Esophagus squamous epithelium (tissue), 5 donors: Measurements from ENCODE around the gene SYTL2. TPM values are rescaled to one million over a fixed set of nuclear protein-coding genes. Genes with fewer than 3 reads are reported as not detected.

Experiments used
- DNase-seq: peaks from one replicate; lab custom pipeline; 2025; lab: John Stamatoyannopoulos, UW
- H3K27ac ChIP-seq, 4 donors: fragments of 200-600 bp; sonication (generic); one replicate each; pipeline ENCODE4 v1.5.1; 2016 to 2019; ENCODE audit warnings: mild to moderate bottlenecking in 1 of 4
- H3K27me3 ChIP-seq, 4 donors: fragments of 200-600 bp; sonication (generic); 1 replicate in 3 of 4; 2 replicates in 1 of 4; pipeline versions ENCODE4 v1.5.1 to v1.6.0; 2017 to 2021; ENCODE audit warnings: antibody characterized with exemption in 1 of 4
- H3K36me3 ChIP-seq, 3 donors: fragments of 200-600 bp; sonication (generic); one replicate each; pipeline ENCODE4 v1.5.1; 2016 to 2019
- H3K4me1 ChIP-seq, 3 donors: fragments of 200-600 bp; sonication (generic); one replicate each; pipeline ENCODE4 v1.5.1; 2017 to 2019
- H3K4me3 ChIP-seq, 4 donors: fragments of 200-600 bp; sonication (generic); 1 replicate in 3 of 4; 2 replicates in 1 of 4; pipeline ENCODE4 v1.5.1; 2016 to 2019; ENCODE audit warnings: mild to moderate bottlenecking in 2 of 4, moderate library complexity in 1 of 4
- H3K9me3 ChIP-seq, 3 donors: fragments of 200-600 bp; sonication (generic); one replicate each; pipeline ENCODE4 v1.5.1; 2016 to 2019
- POLR2A ChIP-seq, 4 donors: fragments of 450-650 bp; IDR thresholded peaks; one replicate each; pipeline ENCODE4 v1.6.1; 2017; ENCODE audit warnings: antibody characterized with exemption in 4 of 4, mild to moderate bottlenecking in 4 of 4, moderate library complexity in 3 of 4
- WGBS, 2 donors: methylation state at CpG; one replicate each; pipeline ENCODE4 v1.1.5; 2018; 5-methylcytosine and 5-hydroxymethylcytosine counted together
- intact Hi-C: fragments of 100-400 bp; cut with DNase I; formaldehyde crosslinking; loops from one replicate; pipeline ENCODE4 v1.15.0; 2022
- total RNA-seq, 4 donors: library from RNA; depleted of rRNA; stranded (reverse); fragments of >200 nt; gene quantifications; one replicate each; pipeline ENCODE4 v1.1.0, GENCODE V29; 2016
- TF ChIP-seq, protein P1 (sequence below), 6 experiments: fragments of 450-650 bp in 4 of 6; fragments of 200-600 bp in 2 of 6; sonication (generic) in 2 of 6; IDR thresholded peaks; one replicate each; pipeline ENCODE4 v1.5.1; 2016 to 2019; ENCODE audit warnings: antibody characterized with exemption in 6 of 6, mild to moderate bottlenecking in 4 of 6, moderate library complexity in 4 of 6
- donor health status: DM: yes; HTN: yes; CAD: no.

SYTL2 gene
- total RNA-seq, 4 donors from 2014 or later: 8.8 to 16.0 (median 9.2) TPM

DNA sequence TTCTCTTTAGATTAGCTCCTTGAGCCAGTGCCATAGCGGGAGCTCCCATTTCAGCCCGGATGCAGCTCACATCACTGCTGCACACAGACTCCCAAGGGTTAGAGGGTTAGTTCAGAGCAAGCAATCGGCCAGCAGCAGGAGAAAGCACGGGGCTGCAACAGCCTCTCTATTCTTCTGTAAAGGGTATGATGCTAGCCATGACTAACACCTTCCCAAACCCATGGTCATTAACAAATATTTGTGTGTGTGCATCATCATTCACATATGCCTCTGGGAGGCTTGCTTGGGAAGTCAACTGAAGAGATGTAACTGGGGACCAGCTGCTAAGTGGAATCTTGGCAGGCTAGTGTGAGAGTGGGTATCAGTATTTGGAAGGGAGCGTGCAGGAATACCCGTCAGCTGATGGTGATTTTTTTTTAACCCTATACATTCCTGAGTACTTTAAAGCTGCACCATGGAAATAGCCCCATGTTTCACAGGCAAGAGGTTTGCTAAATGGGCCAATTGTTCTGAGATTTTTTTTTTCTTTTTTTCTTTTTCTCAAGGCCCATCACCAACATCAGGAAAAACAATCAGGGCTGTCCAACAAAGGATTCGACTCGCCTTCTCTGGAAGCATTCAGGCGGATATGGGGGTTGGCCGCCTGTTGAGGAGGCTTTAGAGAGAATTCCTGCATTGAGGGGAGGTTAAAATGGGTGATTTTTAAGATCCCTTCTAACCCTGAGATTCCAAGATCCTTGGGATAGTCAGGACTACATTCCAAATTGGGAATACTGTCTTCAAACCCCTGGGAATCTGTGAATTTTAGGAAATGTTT, 91.7 kb downstream of the SYTL2 start:
- Histone ChIP-seq H3K4me1 (no peaks in the 10 kb centered on the region), H3K27me3 (no peaks in the 10 kb centered on the region), H3K36me3 (no peaks in the 10 kb centered on the region), H3K27ac (peak overlapping the region in 3 of 4 donors; percentile 47 to 78 (median 52)), H3K9me3 (no peaks in the 10 kb centered on the region), H3K4me3 (peak overlapping the region; percentile 1 to 47 (median 15))
- intact Hi-C loops: no loop called here
- 32 to 43% methylated on average over 10 of the region's 10 CpGs for WGBS, 2 donors
- DNase-seq: no peak
- TF ChIP-seq, protein P1, sequence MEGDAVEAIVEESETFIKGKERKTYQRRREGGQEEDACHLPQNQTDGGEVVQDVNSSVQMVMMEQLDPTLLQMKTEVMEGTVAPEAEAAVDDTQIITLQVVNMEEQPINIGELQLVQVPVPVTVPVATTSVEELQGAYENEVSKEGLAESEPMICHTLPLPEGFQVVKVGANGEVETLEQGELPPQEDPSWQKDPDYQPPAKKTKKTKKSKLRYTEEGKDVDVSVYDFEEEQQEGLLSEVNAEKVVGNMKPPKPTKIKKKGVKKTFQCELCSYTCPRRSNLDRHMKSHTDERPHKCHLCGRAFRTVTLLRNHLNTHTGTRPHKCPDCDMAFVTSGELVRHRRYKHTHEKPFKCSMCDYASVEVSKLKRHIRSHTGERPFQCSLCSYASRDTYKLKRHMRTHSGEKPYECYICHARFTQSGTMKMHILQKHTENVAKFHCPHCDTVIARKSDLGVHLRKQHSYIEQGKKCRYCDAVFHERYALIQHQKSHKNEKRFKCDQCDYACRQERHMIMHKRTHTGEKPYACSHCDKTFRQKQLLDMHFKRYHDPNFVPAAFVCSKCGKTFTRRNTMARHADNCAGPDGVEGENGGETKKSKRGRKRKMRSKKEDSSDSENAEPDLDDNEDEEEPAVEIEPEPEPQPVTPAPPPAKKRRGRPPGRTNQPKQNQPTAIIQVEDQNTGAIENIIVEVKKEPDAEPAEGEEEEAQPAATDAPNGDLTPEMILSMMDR (IDR thresholded peaks at IDR 0.05): no peak
- no peak for TF ChIP-seq POLR2A (IDR thresholded peaks at IDR 0.05)

DNA sequence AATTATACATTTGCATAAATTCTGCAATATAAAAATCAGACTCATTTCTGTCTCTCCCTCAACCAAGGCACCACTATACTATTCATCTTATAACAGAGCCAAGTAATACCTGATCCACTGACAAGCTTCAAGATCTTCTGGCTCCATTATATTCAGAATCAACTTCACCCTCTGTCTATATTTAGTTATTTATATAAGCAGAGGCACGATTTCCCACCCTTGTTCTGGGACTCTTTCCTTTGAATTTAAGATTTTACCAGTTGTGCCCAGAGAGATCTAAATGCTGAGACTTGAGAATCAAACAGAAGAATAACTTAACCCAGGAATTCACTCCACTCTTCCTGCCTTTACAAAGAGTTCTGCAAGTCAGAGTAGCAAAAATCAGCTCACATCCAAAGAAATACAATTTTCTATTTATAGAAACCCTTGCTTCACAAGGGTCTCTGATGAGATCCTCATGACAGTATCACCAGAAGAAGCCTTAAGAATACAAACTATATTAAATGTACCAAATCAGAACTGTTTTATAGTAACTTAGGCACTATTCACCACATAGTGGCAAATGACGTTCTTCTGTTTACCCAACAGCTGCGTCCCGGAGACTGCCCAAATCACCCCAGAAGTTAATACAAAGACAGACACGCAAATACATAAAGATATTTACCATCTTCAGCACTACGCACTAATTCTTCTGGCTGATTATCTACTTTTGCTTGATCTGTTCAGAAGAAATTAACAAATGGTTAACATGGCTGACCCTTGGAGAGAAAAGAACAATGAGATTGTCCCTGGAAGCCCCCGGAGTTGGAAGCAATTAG, 92.6 kb downstream of the SYTL2 start:
- no peaks in the 10 kb centered on the region for H3K27me3 ChIP-seq
- H3K27ac ChIP-seq: peak overlapping the region in 3 of 4 donors; percentile 47 to 78 (median 52)
- no peaks in the 10 kb centered on the region for H3K4me1 ChIP-seq
- no peaks in the 10 kb centered on the region for H3K9me3 ChIP-seq
- 41 to 52% methylated on average over 7 of the region's 7 CpGs for WGBS, 2 donors
- DNase-seq: no peak
- H3K4me3 ChIP-seq: peak overlapping the region; percentile 1 to 47 (median 15)
- H3K36me3 ChIP-seq: no peaks in the 10 kb centered on the region
- intact Hi-C loops: no loop called here
- no peak for TF ChIP-seq POLR2A (IDR thresholded peaks at IDR 0.05)
- TF ChIP-seq, protein P1 (IDR thresholded peaks at IDR 0.05): no peak

DNA sequence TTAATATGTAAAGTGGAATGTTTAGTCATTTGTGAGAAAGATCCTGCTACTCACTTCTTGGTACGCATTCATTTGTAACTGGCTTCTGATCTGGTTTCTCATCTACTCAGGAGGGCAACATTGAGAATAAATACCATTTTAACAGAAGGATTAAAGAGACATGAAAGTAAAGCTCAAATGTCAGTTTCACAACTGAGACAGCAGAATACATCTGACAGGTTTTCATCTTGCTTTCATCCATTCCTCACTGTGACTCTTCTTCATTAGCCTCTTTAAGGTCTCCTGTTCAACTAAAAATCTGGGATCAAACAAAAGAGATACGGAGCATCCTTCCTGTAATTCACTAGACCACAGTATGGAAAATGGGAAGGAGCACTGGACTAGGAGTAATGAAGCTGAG, 93.5 kb downstream of the SYTL2 start:
- intact Hi-C loops: no loop called here
- no peaks in the 10 kb centered on the region for H3K36me3 ChIP-seq
- no peaks in the 10 kb centered on the region for H3K27me3 ChIP-seq
- 81 to 84% methylated on average over 2 of the region's 2 CpGs for WGBS, 2 donors
- no peaks in the 10 kb centered on the region for H3K4me1 ChIP-seq
- H3K27ac ChIP-seq: no peak overlapping the region
- H3K4me3 ChIP-seq: no peak overlapping the region
- no peaks in the 10 kb centered on the region for H3K9me3 ChIP-seq
- no peak for DNase-seq
- no peak for TF ChIP-seq POLR2A (IDR thresholded peaks at IDR 0.05)
- TF ChIP-seq, protein P1 (IDR thresholded peaks at IDR 0.05): no peak

DNA sequence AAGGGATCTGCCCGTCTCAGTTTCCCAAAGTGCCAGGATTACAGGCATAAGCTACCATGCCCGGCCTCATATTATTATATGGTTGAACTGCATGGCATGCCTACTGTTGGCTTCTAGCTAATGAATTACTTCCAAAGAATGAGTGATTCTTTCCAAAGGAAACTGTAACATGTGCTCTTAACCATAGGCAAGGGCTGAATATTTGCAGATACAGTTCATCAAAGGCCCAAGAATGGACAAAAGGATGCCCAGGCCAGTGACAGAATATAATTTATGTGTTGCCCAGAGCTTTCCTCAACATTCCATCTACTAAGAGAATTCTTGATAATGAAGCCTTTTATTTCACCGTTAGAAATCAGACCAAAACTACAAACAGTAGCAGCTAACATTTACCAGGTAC, 98.0 kb downstream of the SYTL2 start:
- no peak for DNase-seq
- Histone ChIP-seq H3K27ac (no peak overlapping the region), H3K9me3 (no peaks in the 10 kb centered on the region), H3K4me1 (no peaks in the 10 kb centered on the region), H3K27me3 (no peaks in the 10 kb centered on the region), H3K4me3 (no peak overlapping the region), H3K36me3 (no peaks in the 10 kb centered on the region)
- TF ChIP-seq, protein P1 (IDR thresholded peaks at IDR 0.05): no peak
- TF ChIP-seq POLR2A (IDR thresholded peaks at IDR 0.05): no peak
- intact Hi-C loops: no loop called here
- 83 to 90% methylated on average over 2 to 3 of the region's 3 CpGs for WGBS, 2 donors

DNA sequence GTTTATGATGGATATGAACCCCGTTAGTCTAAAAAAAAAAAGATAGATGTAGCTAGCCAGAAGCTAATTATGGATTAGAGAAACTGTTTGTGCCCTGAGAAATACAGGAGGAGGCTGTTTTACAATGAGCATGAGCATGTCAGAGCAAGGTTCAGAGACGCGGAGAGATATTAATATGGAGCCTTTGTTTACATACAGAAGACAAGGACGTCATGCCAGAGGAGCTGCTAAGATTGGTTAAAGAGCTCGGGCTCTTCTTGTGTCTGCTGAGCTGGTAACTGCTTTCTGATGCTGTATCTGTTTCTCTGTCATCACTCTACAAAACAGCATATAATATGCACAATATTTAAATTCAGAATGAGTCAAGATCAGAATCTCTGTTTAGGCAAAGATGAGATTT, 100.0 kb downstream of the SYTL2 start:
- 18 to 41% methylated on average over 5 of the region's 5 CpGs for WGBS, 2 donors
- intact Hi-C loops: no loop called here
- TF ChIP-seq POLR2A (IDR thresholded peaks at IDR 0.05): no peak
- TF ChIP-seq, protein P1 (IDR thresholded peaks at IDR 0.05): no peak
- no peaks in the 10 kb centered on the region for H3K36me3 ChIP-seq
- H3K4me3 ChIP-seq: no peak overlapping the region
- no peaks in the 10 kb centered on the region for H3K27me3 ChIP-seq
- H3K9me3 ChIP-seq: no peaks in the 10 kb centered on the region
- H3K27ac ChIP-seq: no peak overlapping the region
- no peaks in the 10 kb centered on the region for H3K4me1 ChIP-seq
- DNase-seq: no peak
